Measurements from ENCODE around the gene ABI3BP.
"Not testable (repeated sequence)": the region's sequence is repeated elsewhere in the genome, so short reads cannot be mapped to it uniquely, and the experiment has no call there.

The ABI3BP gene

DNA sequence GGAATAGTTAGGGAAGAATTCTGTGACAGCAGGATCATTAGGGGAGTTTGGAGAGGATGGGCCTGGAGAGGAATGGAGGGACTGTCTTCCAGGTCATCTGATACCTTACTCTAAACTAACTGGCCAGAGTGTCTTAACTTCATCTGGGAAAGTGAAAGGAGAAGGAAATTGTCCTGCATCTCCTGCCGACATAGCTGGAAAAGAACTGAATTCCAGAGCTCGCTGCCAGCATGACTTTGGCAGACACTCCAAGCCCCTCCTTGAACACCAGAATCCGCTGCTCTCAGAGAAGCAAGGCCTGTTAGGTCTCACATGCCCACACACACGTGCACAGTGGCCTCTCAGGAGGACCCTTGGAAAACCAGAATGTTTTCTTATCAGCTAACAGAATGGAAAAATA, 10.5 kb downstream of the ABI3BP start:
- FAIRE-seq = no peak

GRCh38 chr3:100981164-100981911, 11.9 kb downstream of the ABI3BP start:
- FAIRE-seq = no peak

- no peak for FAIRE-seq
Measured at GRCh38 chr3:100978011-100978659, 15.1 kb downstream of the ABI3BP start.

- FAIRE-seq = no peak
Measured at GRCh38 chr3:100976611-100977010, 16.6 kb downstream of the ABI3BP start.

GRCh38 chr3:100975714-100976113, 17.5 kb downstream of the ABI3BP start:
- FAIRE-seq = no peak

GRCh38 chr3:100973594-100973993, 19.6 kb downstream of the ABI3BP start:
- no peak for FAIRE-seq

DNA sequence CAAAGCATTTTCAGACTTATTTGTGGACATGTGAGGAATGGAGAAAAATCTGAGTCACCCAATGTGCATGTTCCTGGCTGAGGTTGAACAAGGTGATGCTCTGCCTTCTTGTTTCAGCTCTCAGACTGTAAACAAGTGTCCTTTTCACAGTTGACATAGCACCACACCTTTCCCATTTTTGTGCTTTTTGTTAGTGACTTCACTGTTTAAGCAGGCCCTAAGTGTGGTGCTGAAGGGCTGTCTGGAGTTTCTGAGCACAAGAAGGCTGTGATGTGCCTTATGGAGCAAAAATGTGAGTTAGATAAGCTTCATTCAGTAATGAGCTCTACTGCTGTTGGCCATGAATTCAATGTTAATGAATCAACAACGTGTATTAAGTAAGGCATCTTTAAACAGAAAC, 20.4 kb downstream of the ABI3BP start:
- no peak for FAIRE-seq

GRCh38 chr3:100972301-100972844, 20.8 kb downstream of the ABI3BP start:
- no peak for FAIRE-seq

DNA sequence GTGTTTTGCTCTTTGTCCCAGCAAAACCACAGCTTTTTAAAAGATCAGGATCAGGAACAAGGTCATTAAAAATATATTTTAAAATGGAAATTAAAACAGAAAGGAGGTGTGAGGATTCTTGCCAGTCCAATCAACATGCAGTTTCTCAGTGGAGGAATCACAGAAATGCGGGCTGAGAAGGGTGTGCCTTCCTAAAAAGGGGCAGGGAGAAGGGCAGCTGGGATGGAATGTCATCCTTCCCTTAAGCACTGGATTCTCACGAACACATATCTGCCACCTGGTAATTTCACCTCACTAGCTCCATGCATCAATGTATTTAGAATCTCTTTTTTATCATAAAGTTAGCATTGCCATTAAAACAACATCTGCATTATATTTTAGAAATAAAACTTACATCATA, 21.4 kb downstream of the ABI3BP start:
- FAIRE-seq = no peak

- no peak for FAIRE-seq
Measured at GRCh38 chr3:100970477-100970990, 22.7 kb downstream of the ABI3BP start.

DNA sequence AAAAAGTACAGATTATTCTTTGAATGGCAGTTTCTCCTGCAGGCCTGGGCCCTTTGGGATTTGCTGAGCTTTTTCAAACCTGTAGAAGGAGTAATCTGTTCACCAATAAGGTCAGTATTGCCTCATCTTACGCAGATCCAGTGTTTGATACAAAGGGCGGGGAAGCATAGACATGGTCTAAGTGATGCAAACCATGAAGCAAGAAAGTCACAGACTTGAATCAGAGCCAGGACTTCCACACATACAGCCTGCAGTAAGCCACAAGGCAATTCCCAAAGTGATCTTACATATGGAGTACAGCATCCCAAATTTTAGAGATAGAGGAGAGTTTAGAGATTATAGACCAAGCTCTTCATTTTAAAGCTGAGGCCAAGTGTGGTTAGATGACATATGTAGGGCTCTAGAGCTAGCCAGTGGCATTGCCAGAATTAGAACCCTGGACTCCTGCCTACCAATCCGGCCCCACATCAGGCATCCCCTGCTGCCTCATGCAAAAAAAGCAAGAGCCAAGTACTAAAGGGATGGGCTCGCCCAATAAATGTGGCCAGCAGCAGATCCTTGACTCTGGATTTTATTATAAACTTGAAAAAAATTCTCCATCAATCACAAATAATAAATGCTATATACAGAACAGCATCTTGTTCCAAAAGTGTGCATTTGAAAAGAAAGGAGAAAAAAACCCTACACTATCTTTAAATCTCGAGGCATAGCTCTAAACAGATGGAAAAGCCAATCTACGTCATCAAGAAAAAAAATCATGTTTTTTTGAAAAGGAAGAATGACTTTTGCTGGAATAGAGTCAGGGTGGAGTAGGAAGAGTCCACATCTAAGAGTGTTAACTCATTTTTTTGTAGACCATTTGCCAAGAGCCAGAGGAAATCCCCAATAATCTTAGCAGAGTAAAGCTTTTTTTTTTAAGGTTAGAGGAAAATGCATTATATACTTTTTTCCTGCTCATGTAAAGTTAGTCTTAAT, 24.0 kb downstream of the ABI3BP start:
- FAIRE-seq = no peak

- no peak for FAIRE-seq
Measured at GRCh38 chr3:100966807-100967206, 26.4 kb downstream of the ABI3BP start.

DNA sequence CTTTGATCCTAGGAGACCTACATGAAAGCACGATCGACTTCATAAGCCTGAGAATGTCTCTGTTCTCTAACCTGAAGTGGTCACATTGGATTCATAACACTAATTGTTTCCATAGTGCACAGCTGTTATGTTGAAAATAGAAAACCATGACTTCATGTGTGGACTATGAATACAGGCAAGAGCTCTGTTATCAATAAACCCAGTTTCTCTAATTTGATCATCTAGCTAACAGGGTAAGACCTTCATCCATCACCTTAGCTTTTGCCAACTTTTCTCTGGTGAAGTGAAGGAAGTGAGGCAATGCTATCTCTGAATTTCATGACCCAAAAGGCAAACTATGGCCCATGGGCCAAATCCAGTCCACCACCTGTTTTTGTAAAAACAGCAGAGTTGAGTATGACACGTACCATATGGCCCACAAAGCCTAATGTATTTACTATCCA, 27.2 kb downstream of the ABI3BP start:
- FAIRE-seq = no peak

DNA sequence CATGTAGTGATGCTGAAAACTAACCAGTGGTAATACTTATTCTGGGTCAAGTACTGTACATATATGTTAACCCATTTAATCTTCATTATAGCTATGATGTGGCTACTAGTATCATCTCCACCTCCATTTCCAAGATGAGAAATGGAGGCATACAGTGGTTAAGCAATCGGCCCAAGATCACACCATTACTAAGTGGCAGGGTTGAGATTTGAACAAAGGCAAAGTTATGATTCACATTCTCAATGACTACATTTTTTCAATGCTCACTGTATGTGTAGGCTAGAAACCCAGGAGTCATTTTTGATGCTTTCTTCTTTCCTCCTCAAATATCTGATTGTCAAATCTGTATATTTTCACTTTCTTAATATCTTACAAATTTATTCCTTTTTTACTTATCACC, 30.2 kb downstream of the ABI3BP start:
- no peak for FAIRE-seq

DNA sequence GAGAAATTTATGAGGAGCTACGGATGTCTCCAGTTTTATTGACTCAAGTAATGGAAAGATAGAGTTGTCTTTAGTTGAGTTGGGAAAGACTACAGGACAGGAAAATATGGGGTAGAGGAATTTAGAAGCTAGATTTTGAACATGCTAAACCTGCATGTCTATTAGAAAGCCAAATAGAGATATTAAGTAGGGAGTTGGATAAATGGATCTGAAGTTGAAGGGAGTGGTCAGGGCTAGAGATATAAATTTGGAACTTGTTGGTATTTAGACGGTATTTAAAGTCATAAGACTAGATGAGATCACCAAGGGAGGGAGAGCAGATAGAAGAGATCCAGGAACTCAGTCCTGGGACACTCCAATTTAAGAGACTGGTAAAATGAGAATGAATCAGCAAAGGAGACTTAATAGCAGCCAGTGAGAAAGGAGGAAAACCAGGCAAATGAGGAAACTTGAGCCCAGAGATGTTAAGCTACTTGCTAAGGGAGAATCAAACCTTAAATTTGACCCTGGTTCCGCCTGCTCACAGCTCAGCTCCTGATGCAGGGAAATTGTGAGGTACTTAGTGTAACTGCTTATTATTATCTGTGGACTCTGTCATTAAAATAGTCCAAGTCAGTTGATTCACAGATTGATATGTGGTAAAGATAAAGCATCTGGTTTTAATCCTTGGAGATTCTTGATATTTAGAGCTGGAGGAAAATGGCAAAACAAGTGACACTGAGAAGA, 35.8 kb downstream of the ABI3BP start:
- FAIRE-seq = no peak

- FAIRE-seq = no peak
Measured at GRCh38 chr3:100956276-100956675, 36.9 kb downstream of the ABI3BP start.

DNA sequence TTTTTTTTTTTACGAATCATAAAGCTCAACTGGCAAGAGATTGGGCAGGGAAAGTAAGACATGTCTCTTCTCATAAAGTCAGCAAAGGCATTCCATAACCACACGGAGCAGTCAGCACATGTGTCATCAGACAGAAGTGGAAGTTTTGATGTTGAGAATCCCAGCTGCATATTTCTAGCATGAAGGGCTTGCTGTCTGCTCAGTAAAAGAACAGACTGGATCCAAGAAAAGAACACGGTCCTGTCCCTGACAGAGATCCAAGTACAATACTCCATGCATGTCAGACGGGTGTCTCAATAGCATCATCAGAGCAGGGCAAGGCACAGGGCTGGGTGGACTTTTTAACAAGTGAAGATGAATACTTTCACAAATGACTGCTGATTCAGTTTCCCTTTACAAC, 38.2 kb downstream of the ABI3BP start:
- FAIRE-seq = no peak

GRCh38 chr3:100954199-100954935, 38.9 kb downstream of the ABI3BP start:
- FAIRE-seq = no peak

DNA sequence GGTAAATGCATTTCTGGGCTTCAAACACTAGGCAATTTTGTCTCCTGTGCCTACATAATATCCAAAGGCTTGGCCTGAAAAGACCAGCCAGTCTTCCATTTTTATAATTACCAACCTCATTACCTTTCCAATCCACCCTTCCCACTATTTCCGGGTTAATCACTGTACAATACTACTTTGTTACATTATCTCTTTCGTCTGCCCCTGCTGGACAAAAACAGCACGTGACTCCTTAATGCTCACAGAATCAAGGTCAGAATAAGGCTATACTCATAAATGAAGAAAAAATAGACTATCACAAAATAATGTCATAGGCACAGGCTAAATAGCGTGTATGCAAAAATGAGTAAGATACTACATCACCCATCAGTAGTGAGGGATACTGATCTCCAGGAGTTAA, 40.1 kb downstream of the ABI3BP start:
- no peak for FAIRE-seq

DNA sequence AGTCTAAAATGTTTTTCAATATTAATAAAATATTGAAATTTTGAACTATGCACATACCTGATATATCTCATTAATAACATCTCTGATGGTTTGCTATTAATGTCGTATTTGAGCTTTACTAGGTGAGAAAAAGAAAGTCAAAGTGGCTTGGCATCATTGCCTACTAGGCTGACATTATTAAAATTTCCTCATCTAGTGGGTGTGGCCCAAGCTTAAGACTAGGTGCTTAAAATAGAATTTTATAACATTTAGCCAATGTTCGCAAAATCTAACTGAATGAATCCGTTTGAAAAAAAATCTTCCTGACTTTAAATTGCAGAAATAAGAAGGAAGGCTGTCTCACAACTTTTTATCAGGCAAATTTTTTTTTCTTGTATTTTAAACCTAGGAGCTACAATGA, 46.1 kb downstream of the ABI3BP start:
- FAIRE-seq = no peak

DNA sequence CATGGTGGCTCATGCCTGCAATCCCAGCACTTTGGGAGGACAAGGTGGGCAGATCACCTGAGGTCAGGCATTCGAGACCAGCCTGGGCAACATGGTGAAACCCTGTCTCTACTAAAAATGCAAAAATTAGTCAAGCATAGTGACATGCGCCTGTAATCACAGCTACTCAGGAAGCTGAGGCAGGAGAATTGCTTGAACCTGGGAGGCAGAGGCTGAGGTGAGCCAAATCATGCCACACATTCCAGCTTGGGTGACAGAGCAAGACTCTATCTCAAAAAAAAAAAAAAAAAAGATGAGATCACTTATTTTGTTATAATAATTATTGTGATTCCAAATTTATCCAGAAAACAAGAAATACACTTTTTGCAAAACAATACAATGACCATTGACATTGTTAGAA, 47.1 kb downstream of the ABI3BP start:
- not testable (repeated sequence) for FAIRE-seq

Data from G401.6 (cell line).